ENCODE results near the gene ZNF830.

Gene ZNF830

GRCh38 chr17:34989473-34989872 lies 28.1 kb downstream of the ZNF830 start:
- H2AFZ ChIP-seq: no peak overlapping the region
- H3K4me1 ChIP-seq: no peaks in the 10 kb centered on the region
- H3K4me3 ChIP-seq (ENCODE audit: low read depth, low read length): no peak overlapping the region
- H3K79me2 ChIP-seq: no peaks in the 10 kb centered on the region
- no peak overlapping the region for H3K9ac ChIP-seq
- TF ChIP-seq, protein P1, sequence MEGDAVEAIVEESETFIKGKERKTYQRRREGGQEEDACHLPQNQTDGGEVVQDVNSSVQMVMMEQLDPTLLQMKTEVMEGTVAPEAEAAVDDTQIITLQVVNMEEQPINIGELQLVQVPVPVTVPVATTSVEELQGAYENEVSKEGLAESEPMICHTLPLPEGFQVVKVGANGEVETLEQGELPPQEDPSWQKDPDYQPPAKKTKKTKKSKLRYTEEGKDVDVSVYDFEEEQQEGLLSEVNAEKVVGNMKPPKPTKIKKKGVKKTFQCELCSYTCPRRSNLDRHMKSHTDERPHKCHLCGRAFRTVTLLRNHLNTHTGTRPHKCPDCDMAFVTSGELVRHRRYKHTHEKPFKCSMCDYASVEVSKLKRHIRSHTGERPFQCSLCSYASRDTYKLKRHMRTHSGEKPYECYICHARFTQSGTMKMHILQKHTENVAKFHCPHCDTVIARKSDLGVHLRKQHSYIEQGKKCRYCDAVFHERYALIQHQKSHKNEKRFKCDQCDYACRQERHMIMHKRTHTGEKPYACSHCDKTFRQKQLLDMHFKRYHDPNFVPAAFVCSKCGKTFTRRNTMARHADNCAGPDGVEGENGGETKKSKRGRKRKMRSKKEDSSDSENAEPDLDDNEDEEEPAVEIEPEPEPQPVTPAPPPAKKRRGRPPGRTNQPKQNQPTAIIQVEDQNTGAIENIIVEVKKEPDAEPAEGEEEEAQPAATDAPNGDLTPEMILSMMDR (IDR thresholded peaks at IDR 0.05): no peak
- H3K9me3 ChIP-seq (ENCODE audit: control insufficient read depth, low read length): no peaks in the 10 kb centered on the region
- H3K27me3 ChIP-seq (ENCODE audit: control insufficient read depth, insufficient read depth, low read length): no peaks in the 10 kb centered on the region
- no peak overlapping the region for H3K27ac ChIP-seq
- no peaks in the 10 kb centered on the region for H3K36me3 ChIP-seq (ENCODE audit: control insufficient read depth, insufficient read depth, low read length)
- no peak overlapping the region for H3K4me2 ChIP-seq (ENCODE audit: low read length)

- Histone ChIP-seq H2AFZ (no peak overlapping the region), H3K79me2 (no peaks in the 10 kb centered on the region), H3K4me3 (ENCODE audit: low read depth, low read length) (no peak overlapping the region), H3K4me1 (no peaks in the 10 kb centered on the region), H3K36me3 (ENCODE audit: control insufficient read depth, insufficient read depth, low read length) (no peaks in the 10 kb centered on the region), H3K27me3 (ENCODE audit: control insufficient read depth, insufficient read depth, low read length) (no peaks in the 10 kb centered on the region), H3K4me2 (ENCODE audit: low read length) (no peak overlapping the region), H3K27ac (no peak overlapping the region), H3K9ac (no peak overlapping the region), H3K9me3 (ENCODE audit: control insufficient read depth, low read length) (no peaks in the 10 kb centered on the region)
- TF ChIP-seq, protein P1 (IDR thresholded peaks at IDR 0.05): no peak
Observed at GRCh38 chr17:34990921-34991365, 29.6 kb downstream of the ZNF830 start.

GRCh38 chr17:34991606-34992005 lies 30.3 kb downstream of the ZNF830 start:
- Histone ChIP-seq H3K9me3 (ENCODE audit: control insufficient read depth, low read length) (no peaks in the 10 kb centered on the region), H3K4me3 (ENCODE audit: low read depth, low read length) (no peak overlapping the region), H3K9ac (no peak overlapping the region), H3K4me2 (ENCODE audit: low read length) (no peak overlapping the region), H2AFZ (no peak overlapping the region), H3K79me2 (no peaks in the 10 kb centered on the region), H3K4me1 (no peaks in the 10 kb centered on the region), H3K27me3 (ENCODE audit: control insufficient read depth, insufficient read depth, low read length) (no peaks in the 10 kb centered on the region), H3K36me3 (ENCODE audit: control insufficient read depth, insufficient read depth, low read length) (no peaks in the 10 kb centered on the region), H3K27ac (no peak overlapping the region)
- TF ChIP-seq, protein P1 (IDR thresholded peaks at IDR 0.05): no peak

GRCh38 chr17:34993031-34993430 lies 31.7 kb downstream of the ZNF830 start:
- no peak overlapping the region for H3K4me2 ChIP-seq (ENCODE audit: low read length)
- no peak overlapping the region for H3K4me3 ChIP-seq (ENCODE audit: low read depth, low read length)
- peaks cover 13% of the 10 kb centered on the region for H3K4me1 ChIP-seq
- H3K79me2 ChIP-seq: no peaks in the 10 kb centered on the region
- H3K27ac ChIP-seq: no peak overlapping the region
- H3K27me3 ChIP-seq (ENCODE audit: control insufficient read depth, insufficient read depth, low read length): no peaks in the 10 kb centered on the region
- no peak overlapping the region for H3K9ac ChIP-seq
- TF ChIP-seq, protein P1 (IDR thresholded peaks at IDR 0.05): no peak
- no peak overlapping the region for H2AFZ ChIP-seq
- H3K36me3 ChIP-seq (ENCODE audit: control insufficient read depth, insufficient read depth, low read length): no peaks in the 10 kb centered on the region
- no peaks in the 10 kb centered on the region for H3K9me3 ChIP-seq (ENCODE audit: control insufficient read depth, low read length)
